ENCODE measurements around the gene BRINP1.
A peak's percentile ranks its signal among the peaks of the same experiment; 100 is the strongest.

Gene BRINP1, protein sequence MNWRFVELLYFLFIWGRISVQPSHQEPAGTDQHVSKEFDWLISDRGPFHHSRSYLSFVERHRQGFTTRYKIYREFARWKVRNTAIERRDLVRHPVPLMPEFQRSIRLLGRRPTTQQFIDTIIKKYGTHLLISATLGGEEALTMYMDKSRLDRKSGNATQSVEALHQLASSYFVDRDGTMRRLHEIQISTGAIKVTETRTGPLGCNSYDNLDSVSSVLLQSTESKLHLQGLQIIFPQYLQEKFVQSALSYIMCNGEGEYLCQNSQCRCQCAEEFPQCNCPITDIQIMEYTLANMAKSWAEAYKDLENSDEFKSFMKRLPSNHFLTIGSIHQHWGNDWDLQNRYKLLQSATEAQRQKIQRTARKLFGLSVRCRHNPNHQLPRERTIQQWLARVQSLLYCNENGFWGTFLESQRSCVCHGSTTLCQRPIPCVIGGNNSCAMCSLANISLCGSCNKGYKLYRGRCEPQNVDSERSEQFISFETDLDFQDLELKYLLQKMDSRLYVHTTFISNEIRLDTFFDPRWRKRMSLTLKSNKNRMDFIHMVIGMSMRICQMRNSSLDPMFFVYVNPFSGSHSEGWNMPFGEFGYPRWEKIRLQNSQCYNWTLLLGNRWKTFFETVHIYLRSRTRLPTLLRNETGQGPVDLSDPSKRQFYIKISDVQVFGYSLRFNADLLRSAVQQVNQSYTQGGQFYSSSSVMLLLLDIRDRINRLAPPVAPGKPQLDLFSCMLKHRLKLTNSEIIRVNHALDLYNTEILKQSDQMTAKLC

DNA sequence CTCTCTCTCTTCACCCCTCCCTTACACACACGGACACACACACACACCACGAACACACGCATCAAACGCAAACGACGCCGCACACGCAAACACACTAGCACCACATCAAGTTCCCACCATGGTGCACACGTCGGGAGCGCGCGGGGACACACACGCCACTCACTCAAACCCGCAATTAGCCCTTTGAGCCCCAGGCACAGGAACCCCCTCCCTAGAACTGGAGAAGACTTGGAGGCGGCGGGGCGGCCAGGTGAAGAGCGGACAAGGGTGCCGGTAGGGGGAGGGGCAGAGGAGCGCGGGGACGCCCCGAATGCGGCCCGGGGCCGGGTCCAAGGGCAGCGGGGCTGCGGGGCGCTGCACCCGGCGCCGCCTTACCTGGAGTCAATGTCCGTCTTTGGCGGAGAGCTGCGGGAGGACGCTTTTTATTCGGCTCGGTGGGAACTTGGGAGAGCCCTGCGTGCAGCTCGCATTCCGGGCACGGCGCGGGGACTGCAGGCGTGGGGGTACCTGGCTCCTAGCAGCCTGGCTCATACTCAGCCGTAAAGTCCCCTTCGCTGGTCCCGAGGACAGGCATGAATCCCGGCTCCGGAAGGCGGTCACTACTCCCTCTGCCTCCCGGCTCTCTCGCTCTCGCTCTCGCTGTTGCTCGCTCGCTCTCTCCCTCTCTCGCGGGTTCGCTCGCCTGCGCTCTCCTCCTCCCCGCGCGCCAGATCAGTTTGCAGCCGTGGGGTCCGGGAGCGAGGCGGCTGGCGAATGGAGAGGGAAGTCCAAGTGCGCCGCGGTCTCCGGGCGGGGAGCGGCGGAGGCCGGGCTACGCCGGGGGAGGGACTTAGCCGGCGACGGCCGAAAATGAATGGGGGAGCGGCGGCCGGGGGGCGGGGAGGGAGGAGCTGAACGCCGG lies at the start of gene BRINP1:
Gene BRINP1 (minus strand): TSS at position 755 of the 901 bp plus-strand sequence. CDS start 56,080 bp downstream, outside the sequence.
- DNase-seq (ENCODE audit: low spot score), result peak; percentile 70

DNA sequence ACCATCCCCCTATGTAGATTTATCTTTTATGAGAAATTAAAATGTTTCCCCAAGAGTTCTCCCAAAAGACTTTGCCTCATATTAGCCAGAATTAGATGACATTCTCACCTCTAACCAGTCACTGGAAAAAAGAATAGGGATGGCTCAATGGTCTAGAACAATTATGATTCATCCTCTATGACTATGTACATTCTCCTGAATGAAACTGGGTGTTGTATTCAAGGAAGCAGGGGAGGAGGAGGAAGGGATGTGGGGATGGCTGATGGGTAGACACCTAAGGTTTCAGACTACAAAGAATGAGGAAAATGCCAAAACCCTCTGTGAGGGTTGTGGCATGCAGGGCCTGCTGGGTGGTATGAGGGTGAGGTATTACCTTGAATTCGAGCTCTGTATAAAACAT lies 49.5 kb upstream of the BRINP1 start:
- DNase-seq (ENCODE audit: low spot score), result no peak

DNA sequence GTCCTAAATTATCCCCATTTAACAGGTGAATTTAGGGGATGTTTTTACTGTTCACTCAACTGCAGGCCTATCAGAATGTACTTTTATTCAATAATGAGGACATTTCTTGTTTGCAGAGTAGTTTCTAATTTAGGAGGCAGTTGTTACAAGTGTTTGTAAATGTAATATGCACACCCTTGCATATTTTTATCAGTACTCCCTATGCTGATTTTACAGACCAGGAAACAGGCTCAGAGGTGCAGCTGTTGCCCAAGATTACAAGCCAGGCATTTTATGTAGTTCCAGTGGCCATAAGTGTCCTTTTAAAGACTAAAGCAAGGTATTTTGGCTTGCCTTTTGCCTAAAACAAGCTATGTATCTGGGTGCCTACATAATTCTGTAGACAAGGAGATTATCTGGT lies 47.6 kb upstream of the BRINP1 start:
- DNase-seq (ENCODE audit: low spot score), result no peak

DNA sequence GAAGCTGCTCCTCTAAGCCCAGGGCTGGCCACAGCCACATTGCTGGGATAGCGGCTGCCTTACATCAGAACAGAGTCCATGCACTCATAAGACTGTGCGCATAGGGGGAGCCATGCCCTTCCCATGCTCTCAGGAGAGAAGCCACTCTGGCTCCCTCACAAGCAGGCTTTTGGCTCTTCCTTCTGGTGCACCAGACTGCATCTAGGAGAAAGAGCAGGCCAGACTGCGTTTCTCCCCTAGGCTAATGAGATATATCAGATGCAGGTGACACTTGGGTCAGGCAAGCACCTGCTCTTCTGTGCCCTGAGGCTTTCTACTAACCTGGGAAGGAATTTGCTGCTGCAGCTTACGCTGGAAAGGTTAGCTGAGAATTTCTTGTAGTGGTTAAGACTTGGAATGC lies 43.2 kb upstream of the BRINP1 start:
- DNase-seq (ENCODE audit: low spot score), result no peak

DNA sequence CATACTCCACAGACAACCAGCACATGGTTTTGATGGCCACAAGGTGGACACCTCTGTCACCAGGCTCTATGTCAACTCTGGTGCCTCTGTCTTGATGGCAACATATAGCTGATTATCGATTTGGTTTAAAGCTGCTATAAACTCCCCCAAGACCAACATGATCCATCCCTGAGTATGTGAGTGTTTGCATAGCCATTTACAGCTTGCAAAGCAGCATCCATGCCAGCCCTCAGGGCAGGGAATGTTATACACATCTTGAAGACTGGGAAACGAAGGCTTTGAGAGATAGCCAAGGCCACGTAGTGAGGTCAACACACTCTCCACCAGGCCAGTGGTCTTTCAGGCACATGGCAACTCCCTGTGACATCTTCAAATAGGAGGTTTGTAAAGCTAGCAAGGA lies 40.3 kb upstream of the BRINP1 start:
- no peak for DNase-seq (ENCODE audit: low spot score)

DNA sequence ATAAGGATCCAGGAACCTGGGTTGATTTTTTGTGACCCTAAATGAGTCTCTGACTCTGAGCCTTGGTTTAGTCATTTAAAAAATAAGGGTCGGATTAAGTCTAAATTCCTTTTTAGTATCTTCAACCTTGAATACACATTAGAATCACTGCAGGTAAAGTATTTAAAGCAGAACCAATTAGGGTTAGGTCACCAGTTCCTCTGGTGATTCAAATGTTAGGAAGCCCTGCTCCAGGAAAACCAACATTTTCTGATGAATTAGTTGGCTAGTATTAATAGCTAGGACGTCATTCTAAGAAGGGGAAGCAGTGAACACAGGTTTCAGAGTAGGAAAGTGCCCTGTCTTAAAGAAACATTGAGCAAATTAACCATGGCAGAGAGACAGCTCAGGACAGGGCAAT lies 31.4 kb upstream of the BRINP1 start:
- DNase-seq (ENCODE audit: low spot score), result no peak

DNA sequence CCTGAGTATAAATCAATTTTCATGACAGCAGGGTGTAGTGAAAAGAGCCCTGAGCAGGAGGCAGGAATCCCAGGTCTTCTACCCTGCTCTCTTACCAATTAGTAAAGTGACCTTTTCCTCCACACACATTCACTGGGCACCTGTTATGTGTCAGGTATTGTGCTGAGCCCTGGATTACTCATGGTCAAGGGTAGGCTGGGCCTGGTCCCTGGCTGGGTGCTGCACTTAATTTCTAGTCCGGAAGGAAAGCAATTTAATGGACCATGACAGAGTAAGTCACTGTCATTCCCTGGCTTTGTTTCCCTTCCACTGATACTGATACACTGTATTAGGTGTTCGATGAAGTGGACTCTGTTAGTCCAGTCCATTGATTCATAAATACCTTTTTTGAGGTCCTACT lies 29.1 kb upstream of the BRINP1 start:
- DNase-seq (ENCODE audit: low spot score), result no peak

DNA sequence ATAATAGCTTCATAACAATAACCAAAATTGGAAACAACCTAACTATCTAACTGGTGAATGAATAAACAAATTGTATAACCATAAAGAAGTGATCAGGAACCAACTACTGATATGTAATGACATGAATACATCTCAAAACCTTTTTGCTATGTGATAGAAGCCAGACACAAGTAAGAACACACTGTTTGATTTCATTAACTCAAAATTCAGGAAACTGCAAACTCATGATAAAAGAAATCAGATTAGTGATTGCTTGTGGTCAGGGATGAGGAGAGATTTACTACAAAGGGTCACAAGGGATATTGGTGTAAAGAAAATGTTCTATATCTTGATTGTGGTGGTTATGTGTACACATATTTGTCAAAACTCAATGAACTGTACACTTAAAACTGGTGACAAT lies 22.6 kb upstream of the BRINP1 start:
- DNase-seq (ENCODE audit: low spot score), result no peak

DNA sequence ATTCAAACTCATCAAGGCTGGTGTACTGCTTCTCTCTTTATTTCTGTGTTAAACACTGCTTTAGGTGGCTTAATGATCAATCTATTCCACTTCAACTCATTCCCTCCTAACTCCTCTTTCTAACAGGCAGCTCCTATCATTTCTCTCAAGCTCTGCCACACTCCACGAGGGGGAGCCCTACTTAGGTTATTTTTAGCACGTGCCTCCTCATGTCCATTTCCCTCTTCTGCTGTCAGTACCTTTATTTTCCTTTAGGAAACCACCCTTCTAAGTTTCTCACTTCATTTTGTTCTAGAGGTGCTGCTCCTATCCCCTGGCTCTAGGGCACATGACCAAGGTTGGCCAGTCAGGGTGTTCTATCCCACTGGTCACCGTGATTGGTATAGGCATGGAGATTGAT lies 6.7 kb upstream of the BRINP1 start:
- no peak for DNase-seq (ENCODE audit: low spot score)

DNA sequence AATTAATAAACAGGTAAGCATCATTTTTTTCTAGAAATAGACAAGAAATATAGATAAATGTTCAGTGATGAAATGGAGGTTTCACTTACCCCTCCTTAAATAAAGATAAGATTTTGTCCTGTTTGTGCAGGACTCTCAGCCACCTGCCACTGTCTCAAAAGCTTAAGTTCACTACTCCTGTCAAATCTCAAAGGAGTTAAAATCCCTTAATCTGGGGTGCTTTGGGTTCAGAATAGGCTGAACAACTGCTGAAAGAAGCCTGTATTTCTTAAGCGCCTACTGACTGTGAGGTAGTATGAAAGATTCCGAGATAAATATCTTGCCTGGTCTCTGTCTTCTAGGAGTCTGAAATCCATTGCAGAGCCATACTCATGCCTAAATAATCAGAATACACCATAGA lies 3.7 kb upstream of the BRINP1 start:
- DNase-seq (ENCODE audit: low spot score), result no peak

DNA sequence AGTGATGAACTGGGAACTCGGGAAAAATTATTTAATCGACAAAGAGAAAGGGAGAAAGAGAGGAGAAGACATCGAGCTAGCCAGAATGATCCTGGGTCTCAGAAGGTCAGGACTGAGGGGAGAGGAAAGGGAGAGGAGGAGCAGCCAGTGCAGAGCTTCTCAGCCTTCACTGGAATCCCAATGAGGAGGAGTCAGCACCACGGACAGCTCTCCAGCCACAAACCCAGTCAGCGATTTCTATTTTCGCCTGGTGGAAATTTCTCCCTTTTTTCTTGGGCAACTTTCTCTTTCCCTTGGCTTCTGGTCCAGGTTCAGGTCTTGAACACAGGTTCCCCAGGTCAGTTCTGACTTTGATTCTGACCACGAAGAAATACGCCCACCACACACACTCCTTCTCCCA lies 1.6 kb upstream of the BRINP1 start:
- DNase-seq (ENCODE audit: low spot score), result peak; percentile 70

DNA sequence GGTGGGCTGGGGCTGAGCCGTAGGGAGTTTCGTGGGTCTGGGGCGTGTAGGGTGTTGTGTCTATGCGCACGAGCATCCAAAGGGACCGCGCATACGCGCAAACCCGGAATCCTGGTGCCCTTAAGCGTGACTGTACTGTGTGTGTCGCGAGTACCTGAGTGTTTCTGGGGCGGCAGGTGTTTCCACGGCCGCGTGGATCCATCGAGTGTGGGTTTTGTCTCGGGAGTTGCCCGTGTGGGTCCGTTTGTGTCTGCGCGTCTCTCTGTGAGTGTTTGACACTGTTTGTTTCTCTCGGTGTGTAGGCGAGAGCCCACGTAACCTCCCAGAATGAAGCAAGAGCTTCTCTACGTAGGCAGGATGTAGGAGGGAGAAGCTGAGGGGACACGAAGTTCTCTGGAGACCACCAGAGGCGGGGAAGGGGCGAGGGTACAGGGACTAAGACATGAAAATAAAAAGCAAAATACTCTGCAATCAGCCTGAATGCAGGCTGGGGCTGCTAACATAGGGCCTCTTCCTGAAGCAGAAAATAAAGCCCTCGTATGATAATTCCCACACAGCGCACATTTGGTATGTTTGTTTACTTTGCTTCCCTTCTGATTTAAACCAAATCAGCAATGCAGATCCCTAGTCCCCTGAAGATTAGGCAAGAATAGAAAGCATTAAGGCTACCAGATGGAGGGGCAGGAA lies 588 bp upstream of the BRINP1 start:
- DNase-seq (ENCODE audit: low spot score), result no peak

DNA sequence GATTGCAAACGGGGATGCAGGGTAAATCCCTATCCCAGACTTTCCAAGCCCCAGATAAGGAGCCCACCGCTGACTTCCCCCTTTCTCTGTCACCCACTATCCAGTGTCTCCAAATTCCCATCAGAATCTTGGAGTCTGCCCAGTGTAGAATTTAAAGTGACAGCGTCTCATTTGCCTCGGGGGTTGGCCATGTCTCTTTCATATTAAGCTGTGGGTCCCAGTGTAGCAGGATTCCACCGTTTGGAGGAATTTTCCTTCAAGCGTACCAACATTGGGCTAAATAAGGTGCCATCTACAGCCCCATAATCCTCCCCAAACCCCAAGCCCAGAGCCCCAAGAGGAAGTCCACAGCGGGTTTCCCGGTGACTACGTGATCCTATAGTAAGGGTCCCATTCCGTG lies 1.1 kb downstream of the BRINP1 start:
- no peak for DNase-seq (ENCODE audit: low spot score)

DNA sequence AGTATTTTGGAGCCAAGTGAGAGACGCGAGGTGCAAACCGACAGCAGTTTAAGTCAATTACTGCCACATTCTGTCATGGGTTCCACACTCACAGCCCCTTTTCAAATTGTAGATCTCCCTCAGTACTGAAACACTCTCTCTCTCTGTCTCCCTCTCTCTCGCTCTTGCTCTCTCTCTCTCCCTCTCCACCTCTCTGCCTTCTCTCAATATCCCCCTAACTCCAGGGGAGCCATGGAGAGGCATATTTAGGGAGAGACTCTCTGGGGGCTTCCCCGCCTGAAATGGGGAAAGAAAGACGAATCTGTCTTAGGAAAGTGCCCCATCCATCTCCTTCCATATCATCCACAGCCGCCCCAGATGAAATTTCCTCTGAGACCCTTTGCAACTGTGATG lies 1.6 kb downstream of the BRINP1 start:
- DNase-seq (ENCODE audit: low spot score), result no peak

DNA sequence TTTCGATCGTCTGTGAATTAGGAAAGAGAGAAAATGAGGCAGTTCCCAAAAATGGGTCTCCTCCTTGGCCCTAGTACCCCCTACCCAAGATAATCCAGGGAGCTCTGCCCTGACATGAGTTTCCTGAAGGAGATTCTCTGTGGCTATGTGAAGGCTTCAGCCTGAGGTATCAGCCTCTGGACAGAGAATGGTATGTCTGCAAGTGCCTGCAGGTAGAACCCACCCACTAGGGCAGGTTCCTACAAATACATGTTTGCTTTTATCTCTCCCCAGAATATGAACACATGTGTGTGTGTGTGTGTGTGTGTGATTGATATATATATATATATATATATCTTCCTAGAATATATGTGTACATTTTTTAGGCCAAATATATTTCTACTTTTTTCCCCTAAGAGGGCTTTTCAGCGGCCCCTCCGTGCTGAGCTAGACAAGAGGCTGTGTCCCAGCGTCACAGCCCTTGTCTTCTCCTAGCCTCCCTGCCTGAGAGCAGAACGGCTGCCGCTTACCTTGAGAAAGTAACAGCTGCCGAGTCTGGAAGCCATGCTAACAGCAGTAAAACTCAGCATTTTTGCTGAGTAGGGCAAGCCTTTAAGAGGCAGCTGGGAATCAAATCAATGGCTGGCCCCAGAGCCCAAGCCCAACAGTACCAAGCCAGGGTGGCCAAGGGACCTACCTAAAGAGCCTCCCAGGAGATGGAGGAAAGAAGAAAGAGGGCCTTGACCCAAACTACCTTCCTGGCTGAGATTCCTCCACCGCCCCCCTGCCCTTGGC lies 2.1 kb downstream of the BRINP1 start:
- no peak for DNase-seq (ENCODE audit: low spot score)

DNA sequence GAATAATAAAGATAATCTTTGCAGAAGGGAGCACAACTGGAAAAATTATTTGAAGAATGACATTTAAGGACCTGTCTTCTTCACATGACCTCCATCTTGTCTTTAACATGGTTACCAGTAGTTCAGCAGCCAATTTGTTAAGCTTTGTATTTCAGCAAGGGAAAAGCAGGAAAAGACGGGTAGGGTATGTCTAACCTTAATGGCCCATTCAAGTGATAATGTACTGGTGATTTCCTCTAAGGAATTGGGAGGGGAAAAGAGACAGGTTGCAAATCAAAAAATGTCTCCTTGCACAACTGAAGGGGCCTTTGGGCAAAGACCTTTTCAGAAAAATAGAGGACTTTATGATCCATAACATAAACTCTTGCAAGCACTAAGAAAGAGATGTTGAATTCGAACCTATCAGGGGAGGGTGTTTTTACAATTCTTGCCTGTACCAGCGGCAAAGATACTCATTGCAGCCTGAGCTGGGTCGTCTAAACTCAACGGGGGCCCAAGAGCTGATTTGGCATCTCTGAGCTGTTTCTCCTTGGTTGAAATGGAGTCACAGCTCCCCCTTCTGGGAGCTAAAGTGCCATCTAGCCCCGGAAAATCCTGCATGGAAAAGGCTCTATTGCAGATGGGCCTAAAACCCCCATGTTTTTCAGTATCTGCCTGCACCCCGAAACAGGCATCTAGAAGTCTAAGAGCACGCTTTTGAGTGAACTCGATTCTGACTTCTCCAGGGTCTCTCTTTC lies 3.8 kb downstream of the BRINP1 start:
- DNase-seq (ENCODE audit: low spot score), result no peak

DNA sequence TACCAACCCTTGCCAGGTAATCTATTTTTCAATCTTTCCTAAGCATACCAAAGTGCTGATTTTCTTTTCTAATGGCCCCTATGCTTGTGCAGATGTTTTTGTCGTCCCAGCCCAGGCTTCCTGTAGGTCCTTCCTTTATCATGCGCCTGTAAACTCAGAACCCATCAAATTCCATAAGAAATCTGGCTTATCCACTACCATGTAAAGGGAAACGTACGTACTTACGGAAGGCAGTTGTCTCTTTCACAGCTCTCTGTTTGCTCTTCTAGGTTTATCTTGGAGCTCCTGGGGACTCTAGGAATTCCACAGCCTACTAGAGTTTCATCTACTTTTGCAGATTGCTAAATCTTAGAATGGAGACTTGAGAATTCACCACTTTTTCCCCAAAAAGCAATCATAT lies 9.0 kb downstream of the BRINP1 start:
- DNase-seq (ENCODE audit: low spot score), result no peak

DNA sequence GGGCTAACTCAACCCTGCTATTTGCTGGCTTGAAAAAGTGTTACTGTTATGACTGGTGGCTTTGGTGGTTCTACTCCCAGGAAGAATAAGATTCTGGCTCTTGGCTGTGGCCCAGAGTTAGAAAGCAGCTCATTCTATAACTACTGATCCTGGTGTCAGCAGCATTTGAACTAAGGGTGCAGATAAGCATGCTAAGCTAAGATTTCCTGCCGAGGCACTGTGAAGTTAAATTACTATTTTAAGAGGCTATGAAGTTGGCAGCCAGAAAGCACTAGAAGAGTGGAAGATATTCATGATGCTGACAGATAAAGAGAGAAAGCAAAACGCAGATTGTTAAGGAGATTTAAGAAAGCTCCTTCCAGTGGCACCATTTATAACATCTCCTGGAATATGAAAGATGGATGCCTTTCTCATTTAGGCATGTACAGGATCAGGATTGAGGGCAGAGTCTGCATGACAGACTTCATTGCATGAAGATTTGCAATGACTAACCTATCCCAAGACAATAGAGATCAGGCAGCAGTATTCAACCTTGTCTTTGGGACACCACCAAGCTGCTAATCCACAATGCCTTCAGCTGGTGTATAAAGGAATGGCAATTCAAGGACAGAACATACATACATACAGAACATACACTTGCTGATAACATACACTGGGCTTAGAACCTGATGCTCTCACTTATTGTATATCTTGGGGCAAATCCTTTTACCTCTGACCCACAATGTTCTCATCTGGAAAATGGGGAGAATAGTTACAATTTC lies 11.7 kb downstream of the BRINP1 start:
- DNase-seq (ENCODE audit: low spot score), result no peak

DNA sequence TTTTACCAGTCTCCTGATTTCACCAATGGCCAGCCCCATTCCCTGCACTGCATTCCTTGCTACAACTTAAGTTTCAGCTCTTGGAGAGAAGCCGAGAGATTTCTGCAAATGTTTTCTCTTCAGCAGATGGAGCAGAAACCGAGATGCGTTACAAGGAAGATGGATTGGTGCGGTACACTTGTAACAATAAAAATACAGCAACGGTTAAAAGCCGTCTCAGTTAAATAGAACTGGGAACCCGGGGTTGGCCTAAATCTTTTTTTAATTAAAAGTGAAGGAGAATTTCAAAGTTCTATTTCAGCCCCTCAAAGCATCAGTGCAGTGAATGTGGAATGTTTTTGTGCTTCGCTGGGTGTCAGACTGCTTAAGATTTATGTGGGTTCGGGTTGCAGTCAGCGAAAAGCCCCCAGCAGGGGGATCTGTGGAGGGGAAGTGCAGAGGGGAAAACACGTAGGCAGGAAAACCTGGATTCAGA lies 19.8 kb downstream of the BRINP1 start:
- DNase-seq (ENCODE audit: low spot score), result no peak
